Epithelial cell of prostate (primary cell): ENCODE results near the gene RSPH1.

Source experiments
- DNase-seq: peaks from one replicate; pipeline ENCODE4 v3.0.0-alpha.2; 2011; ENCODE audit warnings: low read depth, low spot score
- H3K27ac ChIP-seq: fragments of 450-650 bp; 2 replicates; pipeline ENCODE4 v1.5.1; 2017; ENCODE audit warnings: mild to moderate bottlenecking

The RSPH1 gene

GRCh38 chr21:42435833-42436232 is 60.2 kb downstream of the RSPH1 start:
- no peak overlapping the region for H3K27ac ChIP-seq
- DNase-seq, result no peak

GRCh38 chr21:42435401-42435800 is 60.6 kb downstream of the RSPH1 start:
- no peak overlapping the region for H3K27ac ChIP-seq
- DNase-seq, result no peak

GRCh38 chr21:42434884-42435283 is 61.1 kb downstream of the RSPH1 start:
- no peak for DNase-seq
- no peak overlapping the region for H3K27ac ChIP-seq

GRCh38 chr21:42433946-42434551 is 62.0 kb downstream of the RSPH1 start:
- no peak for DNase-seq
- H3K27ac ChIP-seq, result no peak overlapping the region

- no peak overlapping the region for H3K27ac ChIP-seq
- DNase-seq, result no peak
Observed at GRCh38 chr21:42432695-42433094, 63.3 kb downstream of the RSPH1 start.

- no peak for DNase-seq
- no peak overlapping the region for H3K27ac ChIP-seq
Observed at GRCh38 chr21:42431196-42431595, 64.8 kb downstream of the RSPH1 start.

GRCh38 chr21:42430521-42430920 is 65.5 kb downstream of the RSPH1 start:
- no peak overlapping the region for H3K27ac ChIP-seq
- DNase-seq, result no peak

- DNase-seq, result no peak
- H3K27ac ChIP-seq, result no peak overlapping the region
Observed at GRCh38 chr21:42429856-42430255, 66.2 kb downstream of the RSPH1 start.

- no peak for DNase-seq
- no peak overlapping the region for H3K27ac ChIP-seq
Observed at GRCh38 chr21:42429021-42429420, 67.0 kb downstream of the RSPH1 start.

GRCh38 chr21:42427809-42428419 is 68.1 kb downstream of the RSPH1 start:
- H3K27ac ChIP-seq, result no peak overlapping the region
- no peak for DNase-seq

GRCh38 chr21:42426876-42427480 is 69.0 kb downstream of the RSPH1 start:
- H3K27ac ChIP-seq, result no peak overlapping the region
- DNase-seq, result no peak

GRCh38 chr21:42426424-42426823 is 69.6 kb downstream of the RSPH1 start:
- H3K27ac ChIP-seq, result no peak overlapping the region

GRCh38 chr21:42425591-42425990 is 70.4 kb downstream of the RSPH1 start:
- no peak for DNase-seq
- H3K27ac ChIP-seq, result no peak overlapping the region

More at GRCh38 chr21:42426424-42426823, 69.6 kb downstream of the RSPH1 start:
- DNase-seq, result no peak

- no peak for DNase-seq
- H3K27ac ChIP-seq, result no peak overlapping the region
Observed at GRCh38 chr21:42424914-42425541, 71.0 kb downstream of the RSPH1 start.

GRCh38 chr21:42423685-42424084 is 72.3 kb downstream of the RSPH1 start:
- no peak for DNase-seq
- H3K27ac ChIP-seq, result no peak overlapping the region

- H3K27ac ChIP-seq, result no peak overlapping the region
- DNase-seq, result no peak
Observed at GRCh38 chr21:42423197-42423675, 72.8 kb downstream of the RSPH1 start.
